Limb (tissue), 2 donors: ENCODE data around the gene SGIP1.

Source experiments
- DNase-seq, 2 donors: peaks; one replicate each; pipeline ENCODE4 v3.0.0-alpha.2; 2016; ENCODE audit errors: extremely low spot score in 2 of 2

SGIP1 gene

DNA sequence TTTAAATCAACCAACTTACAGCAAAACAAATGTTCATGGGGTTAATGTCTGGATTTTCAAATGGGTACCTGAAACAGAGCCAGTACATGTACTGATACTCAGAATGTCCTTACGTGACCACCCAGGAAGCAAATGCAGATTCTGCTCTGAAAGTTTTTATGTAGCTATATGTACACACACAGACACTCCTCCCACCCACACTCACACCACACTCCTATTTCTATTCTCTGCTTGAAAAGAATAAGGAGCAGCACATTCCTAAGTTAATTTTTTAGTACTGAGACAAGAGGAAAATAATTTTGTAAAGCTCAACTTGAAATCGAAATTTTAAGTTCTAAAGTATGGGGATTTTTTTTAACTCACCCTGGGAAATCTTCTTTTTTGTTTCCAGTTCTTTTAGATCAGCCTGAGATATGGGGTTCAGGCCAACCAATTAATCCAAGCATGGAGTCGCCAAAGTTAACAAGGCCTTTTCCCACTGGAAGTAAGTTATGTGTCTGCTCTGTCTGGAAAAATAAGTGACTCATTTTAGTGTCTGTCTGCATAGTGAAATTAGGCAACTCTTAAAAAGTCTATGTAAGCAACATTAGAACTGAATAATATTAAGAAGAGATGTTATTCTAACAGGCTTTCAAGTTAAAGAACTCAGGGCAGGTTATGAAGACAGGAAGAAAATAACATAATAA, 142.8 kb downstream of the SGIP1 start:
- DNase-seq, result no peak

GRCh38 chr1:66678146-66678545, 144.2 kb downstream of the SGIP1 start:
- no peak for DNase-seq

GRCh38 chr1:66679140-66679539, 145.2 kb downstream of the SGIP1 start:
- no peak for DNase-seq

GRCh38 chr1:66681686-66682085, 147.7 kb downstream of the SGIP1 start:
- DNase-seq, result no peak

DNA sequence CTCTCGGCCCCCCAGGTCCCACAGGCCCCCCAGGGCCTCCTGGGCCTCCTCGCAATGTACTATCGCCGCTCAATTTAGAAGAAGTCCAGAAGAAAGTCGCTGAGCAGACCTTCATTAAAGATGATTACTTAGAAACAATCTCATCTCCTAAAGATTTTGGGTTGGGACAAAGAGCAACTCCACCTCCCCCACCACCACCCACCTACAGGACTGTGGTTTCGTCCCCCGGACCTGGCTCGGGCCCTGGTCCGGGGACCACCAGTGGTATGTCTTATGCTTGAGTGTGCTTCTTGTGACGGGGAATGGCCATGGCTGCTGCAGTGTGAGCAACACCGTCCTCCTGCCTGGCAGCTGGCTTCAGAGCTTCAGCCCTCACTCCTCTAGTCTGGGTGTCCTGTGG, 148.2 kb downstream of the SGIP1 start:
- no peak for DNase-seq

DNA sequence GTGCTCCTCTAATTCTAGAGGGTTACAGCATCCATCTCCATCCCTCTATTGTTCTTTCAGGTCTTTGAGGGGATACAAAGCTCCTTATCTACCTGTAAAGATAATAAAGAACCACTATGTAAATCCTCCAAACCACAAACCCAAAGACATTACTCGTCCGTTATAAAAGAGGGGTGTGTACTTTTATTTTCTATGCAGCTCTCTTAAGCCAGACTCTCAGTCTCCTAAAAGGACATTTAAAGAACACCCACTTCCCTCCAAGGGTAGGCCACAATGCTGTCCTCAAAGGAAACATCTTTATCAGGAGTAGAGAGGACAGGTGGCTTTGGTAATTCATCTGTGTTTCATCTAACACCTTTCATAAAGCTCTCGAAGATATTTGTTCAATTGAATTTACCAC, 150.4 kb downstream of the SGIP1 start:
- no peak for DNase-seq

- no peak for DNase-seq
These were observed 151.3 kb downstream of the SGIP1 start for GRCh38 chr1:66685265-66685664.

GRCh38 chr1:66685670-66686069, 151.7 kb downstream of the SGIP1 start:
- DNase-seq, result no peak

DNA sequence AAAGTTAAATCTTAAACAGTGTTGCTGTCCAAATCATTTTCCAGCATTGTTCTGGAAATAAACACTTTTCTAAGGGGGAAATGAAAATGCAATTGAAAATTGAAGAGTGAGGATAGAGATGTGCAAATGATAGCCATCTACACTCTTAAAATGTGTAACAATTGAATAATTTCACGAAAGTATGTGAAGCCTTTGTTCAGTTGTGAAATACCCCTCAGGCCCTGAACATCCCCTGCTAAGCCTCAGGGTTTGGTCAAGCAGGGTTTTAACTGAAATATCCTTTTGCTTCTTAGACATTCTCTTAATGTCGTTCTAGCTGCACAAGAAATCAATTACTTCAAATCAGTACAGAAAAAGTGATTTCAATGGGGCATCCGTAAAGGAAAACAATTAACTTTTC, 152.5 kb downstream of the SGIP1 start:
- DNase-seq, result no peak

- DNase-seq, result no peak
These were observed 153.4 kb downstream of the SGIP1 start for GRCh38 chr1:66687358-66687757.

DNA sequence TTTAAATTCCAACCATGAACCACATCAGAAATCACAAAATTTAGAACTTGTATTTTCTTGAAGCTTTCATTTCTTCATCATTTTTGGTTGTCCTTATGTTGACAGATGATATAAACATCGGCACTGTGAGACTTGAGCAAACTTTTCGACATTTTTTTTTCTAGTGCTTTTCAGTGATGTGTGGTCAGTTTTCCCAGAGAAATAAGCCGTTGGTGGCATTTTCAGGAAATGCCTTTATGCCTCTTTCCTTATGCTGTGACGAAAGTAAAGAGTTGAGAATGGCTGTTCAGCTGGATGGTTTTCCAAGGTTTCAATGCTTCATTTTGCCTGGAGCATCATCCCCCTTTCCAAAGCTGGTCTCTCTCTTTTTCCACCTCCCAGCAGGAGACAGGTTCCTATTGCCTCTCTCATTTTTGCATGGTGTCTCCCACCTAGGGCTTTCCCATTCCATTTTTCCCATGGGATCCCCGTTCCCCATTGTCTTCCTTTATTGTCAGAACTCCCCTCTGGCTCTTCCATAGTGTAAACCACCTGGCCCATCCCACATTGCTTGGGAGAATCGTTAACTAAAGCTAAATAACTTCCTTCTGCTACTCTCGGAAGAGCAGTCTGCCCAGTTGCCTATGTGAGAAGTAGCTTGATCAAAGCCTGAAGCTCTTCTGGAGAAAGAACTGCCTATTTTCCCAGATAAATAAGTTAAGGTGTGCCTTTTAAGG, 156.9 kb downstream of the SGIP1 start:
- no peak for DNase-seq

- DNase-seq, result no peak
These were observed 158.7 kb downstream of the SGIP1 start for GRCh38 chr1:66692681-66693080.

- no peak for DNase-seq
These were observed 159.9 kb downstream of the SGIP1 start for GRCh38 chr1:66693856-66694255.

DNA sequence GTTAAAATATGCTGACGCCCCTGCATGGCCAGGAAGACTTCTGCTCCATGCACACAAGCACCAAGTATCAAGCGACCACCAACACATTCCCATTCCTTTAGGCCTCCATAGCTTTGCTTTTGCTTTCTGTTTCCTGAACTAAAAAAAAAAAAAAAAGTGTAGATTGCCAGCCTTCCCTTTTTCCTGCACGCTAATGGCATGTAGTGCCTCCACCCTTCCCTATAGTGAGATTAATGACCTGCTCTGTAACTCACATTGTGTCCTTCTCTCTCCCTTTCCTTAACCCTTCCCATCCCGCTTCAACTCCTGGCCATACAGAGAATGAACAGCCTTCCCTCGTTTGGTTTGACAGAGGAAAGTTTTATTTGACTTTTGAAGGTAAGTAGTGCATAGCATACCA, 161.2 kb downstream of the SGIP1 start:
- DNase-seq, result no peak

- no peak for DNase-seq
These were observed 162.8 kb downstream of the SGIP1 start for GRCh38 chr1:66696771-66697170.

DNA sequence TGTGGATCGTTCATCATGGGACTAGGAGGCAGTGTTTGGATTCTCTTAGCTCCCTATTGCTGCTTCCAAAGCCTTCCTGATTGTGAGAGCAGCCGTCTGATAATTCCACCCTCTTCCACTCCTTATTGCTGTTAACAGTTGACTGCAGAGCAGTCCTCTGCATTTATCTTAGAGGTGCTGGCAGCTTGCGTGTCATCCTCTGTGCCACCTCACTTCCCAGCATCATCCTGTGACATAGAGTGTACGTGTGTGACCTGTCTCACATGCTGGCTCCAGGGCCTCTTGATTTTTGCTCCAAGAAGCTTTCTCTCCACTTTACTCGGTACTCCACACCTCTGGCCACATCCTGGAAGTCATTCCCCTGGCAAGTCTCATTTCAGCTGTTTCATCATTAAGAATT, 165.3 kb downstream of the SGIP1 start:
- DNase-seq, result no peak

DNA sequence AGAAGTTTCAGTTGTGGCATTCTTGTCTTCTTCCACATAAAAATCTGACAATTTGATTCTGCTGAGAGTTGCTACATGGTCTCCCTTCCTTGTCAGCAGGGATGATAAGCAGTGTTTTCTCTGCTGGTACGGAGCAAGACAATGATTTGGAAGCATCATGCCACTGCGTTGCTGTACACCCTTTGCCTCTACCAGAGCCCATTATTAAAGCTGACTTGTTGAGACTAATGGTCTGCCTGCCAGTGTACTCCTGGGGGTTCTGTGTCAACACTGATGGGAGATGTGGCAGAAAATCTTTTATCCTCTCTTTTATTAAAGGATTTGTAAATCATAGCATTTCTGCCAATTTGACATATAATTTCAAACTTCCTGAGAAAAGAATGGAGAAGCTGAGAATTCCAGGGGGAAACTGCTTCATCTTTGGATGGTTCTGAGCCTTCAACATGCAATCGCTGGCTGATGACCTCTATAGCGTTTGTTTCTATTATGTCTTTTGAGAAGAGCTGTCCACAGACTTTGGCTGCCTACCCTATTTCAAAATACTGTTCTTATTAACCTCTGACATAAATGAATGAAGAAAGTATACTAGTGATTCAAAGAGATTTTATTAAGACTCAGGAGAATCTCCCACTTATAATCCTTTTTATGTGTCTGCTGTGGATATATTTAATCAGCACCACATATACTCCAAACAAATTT, 170.4 kb downstream of the SGIP1 start:
- no peak for DNase-seq

DNA sequence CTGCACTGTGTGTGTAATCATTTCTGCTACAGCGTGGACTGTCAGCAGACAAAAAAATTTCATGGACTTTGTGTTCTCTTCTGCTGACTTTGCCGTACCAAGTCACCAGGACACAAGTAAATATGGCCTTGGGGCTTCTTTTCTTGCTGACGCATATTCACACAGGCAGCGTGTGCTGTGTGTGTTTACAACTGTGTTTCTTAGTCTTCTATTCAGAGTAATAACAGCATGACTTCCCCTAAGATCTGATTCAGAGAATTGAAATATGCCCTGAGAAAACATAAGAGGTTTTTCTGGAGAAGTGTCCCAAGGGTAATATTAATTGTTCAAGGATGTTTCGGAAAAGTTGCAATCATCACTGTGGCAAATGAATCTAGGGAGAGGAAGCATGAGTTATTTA, 171.2 kb downstream of the SGIP1 start:
- DNase-seq, result no peak

DNA sequence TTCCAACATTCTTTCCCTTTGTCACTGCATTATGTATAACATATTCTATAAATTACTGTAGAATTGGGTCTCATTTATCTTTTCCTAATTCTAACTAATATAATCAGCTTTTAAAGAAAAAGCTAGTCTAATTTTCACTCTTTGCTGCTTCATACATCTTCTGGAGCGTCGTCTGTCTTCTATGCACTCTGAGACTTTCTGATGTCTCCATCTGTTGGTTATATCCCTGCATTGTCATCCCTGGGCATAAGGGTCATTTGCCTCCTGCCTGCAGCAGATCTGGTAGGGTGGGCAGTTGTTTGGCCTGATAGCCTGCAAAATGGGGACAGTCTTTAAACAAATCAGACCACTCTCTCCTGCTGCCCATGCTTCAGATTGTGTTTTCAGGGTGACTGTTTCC, 177.5 kb downstream of the SGIP1 start:
- no peak for DNase-seq

DNA sequence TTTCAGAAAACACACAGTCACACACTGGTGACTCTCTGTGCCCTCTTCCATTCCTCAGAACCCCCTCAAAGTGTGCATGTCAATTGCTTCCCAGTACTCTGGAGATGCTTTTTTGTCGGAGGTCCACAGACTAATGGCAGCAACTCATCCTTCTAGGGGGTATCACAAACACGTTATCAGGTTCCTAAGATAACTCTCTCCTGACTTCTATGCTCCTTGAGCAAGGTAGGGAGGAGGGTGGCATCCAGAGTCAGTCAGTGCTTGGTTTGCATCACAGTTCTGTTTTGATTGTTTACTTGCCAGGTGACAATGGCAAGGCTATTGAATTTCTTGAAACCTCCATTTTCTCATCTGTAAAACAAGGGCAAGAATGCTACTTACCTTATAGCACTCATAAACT, 178.9 kb downstream of the SGIP1 start:
- DNase-seq, result no peak

DNA sequence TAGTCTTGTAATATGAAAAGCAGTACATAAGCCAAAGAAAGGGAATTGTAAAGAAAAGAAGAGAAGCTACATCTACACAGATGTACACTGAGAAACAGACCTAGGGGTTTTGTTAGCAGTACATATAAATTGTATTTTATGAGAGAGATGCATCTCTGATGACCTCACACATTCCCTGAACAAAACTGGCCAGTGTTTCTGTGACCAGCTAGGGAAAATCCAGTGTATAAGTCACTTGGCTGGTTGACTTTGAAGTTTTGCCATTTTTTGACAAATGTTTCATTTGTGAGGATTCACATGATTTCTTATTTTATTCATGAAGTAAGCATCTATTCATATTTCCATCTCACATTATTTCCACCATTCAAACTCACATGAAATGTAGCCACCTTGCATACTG, 190.0 kb downstream of the SGIP1 start:
- no peak for DNase-seq

GRCh38 chr1:66725885-66726665, 192.1 kb downstream of the SGIP1 start:
- peak; percentile 51 to 52 for DNase-seq
